ENCODE measurements around the gene SAMHD1.
"Not testable (repeated sequence)": the region's sequence is repeated elsewhere in the genome, so short reads cannot be mapped to it uniquely, and the experiment has no call there.

Gene SAMHD1

DNA sequence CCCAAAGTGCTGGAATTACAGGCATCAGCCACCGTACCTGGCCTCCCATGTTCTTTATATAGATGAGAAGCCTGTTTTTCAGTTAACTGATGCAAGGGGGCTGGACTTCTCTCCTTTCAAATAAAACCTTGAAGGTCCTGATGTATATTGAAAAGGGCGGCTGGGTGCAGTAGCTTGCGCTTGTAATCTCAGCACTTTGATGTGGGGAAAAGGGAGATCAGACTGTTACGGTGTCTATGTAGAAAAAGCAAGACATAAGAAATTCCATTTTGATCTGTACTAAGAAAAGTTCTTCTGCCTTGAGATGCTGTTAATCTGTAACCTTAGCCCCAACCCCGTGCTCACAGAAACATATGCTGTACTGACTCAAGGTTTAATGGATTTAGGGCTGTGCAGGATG lies 16.1 kb upstream of the SAMHD1 start:
- H3K27ac ChIP-seq = no peak overlapping the region
- TF ChIP-seq, protein P1, sequence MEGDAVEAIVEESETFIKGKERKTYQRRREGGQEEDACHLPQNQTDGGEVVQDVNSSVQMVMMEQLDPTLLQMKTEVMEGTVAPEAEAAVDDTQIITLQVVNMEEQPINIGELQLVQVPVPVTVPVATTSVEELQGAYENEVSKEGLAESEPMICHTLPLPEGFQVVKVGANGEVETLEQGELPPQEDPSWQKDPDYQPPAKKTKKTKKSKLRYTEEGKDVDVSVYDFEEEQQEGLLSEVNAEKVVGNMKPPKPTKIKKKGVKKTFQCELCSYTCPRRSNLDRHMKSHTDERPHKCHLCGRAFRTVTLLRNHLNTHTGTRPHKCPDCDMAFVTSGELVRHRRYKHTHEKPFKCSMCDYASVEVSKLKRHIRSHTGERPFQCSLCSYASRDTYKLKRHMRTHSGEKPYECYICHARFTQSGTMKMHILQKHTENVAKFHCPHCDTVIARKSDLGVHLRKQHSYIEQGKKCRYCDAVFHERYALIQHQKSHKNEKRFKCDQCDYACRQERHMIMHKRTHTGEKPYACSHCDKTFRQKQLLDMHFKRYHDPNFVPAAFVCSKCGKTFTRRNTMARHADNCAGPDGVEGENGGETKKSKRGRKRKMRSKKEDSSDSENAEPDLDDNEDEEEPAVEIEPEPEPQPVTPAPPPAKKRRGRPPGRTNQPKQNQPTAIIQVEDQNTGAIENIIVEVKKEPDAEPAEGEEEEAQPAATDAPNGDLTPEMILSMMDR (conservative IDR thresholded peaks at IDR 0.05) = no peak

DNA sequence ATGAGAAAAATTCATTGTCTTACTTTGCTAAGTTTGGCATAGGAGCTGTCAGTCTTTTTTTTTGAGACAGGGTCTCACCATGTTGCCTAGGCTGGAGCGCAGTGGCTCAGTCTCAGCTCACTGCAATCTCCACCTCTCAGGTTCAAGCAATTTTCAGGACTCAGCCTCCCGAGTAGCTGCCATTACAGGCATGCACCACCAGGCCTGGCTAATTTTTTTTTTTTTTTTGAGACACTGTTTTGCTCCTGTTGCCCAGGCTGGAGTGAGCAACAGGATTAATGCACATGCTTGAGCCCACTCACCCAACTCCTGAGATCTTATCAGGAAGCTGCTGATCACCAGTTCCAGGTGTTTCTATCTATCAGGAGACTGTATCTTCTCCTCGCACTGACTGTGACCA lies 15.5 kb upstream of the SAMHD1 start:
- not testable (repeated sequence) for H3K27ac ChIP-seq

DNA sequence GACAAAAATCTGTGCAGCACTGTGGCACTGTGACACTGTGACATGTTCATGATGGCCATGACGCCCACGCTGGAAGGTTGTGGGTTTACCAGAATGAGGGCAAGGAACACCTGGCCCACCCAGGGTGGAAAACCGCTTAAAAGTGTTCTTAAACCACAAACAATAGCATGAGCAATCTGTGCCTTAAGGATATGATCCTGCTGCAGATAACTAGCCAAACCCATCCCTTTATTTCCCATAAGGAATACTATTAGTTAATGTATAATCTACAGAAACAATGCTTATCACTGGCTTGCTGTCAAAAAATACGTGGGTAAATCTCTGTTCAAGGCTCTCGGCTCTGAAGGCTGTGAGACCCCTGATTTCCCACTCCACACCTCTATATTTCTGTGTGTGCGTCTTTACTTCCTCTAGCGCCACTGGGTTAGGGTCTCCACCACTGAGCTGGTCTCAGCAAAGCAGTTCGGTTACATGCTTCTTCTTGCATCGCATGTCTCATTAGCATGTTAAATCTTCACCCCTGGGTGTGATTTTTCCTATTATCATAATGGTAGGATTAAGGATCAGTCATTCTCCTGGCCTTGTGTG lies 10.9 kb upstream of the SAMHD1 start:
- not testable (repeated sequence) for H3K27ac ChIP-seq

DNA sequence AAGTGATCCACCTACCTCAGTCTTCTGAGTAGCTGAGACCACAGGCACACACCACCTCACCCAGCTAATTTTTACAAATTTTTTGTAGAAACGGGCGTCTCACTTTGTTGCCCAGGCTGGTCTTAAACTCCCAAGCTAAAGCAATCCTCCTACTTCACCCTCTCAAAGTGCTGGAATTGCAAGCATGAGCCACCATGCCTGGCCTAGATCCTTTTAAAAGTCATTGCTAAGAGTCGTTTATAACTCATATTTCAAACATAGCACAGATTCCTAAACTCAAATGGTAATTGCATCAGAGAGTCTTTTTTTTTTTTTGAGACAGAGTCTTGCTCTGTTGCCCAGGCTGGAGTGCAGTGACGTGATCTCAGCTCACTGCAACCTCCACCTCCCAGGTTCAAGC lies 7.7 kb upstream of the SAMHD1 start:
- TF ChIP-seq, protein P1 (conservative IDR thresholded peaks at IDR 0.05) = no peak
- H3K27ac ChIP-seq = no peak overlapping the region

DNA sequence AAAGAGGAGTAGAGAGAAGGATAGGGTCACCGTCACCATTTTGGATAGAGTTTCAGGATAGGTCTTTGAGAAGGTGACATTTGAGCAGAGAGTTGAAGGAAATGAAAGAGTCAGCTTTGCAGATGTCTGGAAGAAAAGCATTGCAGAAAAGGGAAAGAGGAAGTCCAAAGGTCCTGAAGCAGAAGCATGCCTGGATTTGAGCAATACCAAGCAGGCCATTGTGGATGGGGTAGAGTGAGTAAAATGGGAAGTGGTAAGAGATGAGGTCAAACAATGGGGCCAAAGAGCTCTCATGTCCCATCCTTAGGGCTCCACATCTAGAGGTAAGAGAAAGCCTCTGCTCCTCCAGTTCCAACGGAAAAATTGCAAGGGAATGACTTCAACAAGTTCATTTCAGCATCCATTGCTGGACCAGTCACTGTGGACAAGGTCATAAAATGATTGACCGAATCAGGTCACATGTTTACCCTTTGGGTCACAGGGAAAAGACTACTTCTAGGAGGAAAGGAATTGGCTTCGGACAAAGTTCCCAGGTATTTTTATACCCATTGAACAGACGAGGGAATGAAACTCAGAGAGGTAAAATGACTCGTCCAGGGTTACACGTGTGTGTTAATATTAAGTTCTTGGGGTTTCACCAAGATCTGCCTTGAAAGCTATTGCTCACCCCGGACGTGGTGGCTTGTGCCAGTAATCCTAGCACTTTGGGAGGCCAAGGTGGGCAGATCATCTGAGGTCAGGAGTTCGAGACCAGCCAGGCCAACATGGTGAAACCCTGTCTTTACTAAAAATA lies 6.6 kb upstream of the SAMHD1 start:
- TF ChIP-seq, protein P1 (conservative IDR thresholded peaks at IDR 0.05) = no peak
- H3K27ac ChIP-seq = no peak overlapping the region

DNA sequence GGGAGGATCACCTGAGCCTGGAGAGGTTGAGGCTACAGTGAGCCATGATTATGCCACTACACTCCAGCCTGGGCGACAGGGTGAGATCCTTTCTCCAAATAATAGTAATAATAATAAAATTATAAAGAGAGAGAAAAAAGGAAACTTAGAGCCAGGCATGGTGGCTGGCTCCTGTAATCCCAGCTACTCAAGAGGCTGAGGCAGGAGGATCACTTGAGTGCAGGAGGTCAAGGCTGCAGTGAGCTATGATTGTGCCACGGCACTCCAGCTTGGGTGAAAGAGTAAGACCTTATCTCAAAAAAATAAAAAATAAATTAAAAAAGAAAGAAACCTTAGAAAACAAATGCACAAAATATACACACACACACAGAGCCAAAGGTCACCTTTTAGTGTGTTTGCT lies 5.2 kb upstream of the SAMHD1 start:
- peak overlapping the region; percentile 90; the same call in 1 of the 2 replicates for H3K27ac ChIP-seq
- TF ChIP-seq, protein P1 (conservative IDR thresholded peaks at IDR 0.05) = no peak

DNA sequence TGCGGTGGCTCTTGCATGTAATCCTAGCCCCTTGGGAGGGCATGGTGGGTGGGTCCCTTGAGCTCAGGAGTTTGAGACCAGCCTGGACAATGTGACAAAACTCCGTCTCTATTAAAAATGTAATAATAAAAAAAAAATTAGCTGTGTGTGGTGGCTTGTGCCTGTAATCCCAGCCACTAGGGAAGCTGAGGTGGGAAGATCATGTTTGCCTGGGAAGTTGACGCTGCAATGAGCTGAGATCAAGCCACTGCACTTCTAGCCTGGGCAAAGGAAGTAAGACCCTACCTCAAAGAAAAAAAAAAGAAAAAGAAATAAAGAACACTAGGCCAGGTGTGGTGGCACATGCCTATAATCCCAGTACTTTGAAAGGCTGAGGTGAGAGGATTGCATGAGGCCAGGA lies 4.5 kb upstream of the SAMHD1 start:
- TF ChIP-seq, protein P1 (conservative IDR thresholded peaks at IDR 0.05) = no peak
- H3K27ac ChIP-seq = peak overlapping the region; percentile 90

DNA sequence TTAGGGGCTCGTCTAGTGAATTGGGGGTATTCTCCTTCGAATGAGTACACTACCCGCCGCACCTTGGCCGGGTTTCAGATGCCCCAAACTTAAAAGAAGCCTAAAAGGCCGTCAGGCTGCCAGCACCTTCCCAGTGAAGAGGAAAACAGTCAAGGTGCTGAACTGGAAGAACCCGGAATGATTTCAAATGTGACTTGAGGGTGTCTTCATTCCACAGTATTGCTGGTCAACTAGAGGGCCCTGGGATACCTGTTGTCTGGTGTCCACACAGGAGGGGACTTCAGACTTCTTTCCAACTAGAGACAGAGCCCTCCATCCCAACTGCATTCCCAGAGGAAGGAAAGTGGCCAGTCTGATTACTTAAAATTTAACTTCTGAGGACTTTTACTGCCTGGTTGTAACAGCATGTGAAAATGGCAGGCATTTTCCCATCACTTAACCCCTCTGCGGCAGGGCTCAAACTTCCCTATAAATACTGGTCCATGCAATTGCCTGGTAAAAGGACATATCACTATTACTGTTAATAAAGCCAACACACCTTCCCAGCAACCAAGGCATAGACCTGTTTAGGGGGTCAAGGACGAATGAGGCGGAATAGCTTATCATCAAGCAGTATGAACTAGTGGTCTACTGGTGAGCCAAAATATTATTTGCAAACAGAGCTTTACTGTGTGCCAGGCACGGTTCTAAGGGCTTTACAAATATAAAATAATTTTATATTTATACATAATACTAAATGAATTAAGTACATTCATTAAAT lies 651 bp upstream of the SAMHD1 start:
- TF ChIP-seq, protein P1 (conservative IDR thresholded peaks at IDR 0.05) = no peak
- peak overlapping the region; percentile 90 for H3K27ac ChIP-seq
